GM21529 (cell line): ENCODE results near the gene BRD3OS.

Experiments
- ATAC-seq: cut with Tn5 transposase; IDR thresholded peaks from one replicate; pipeline ENCODE4 v1.9.1; 2021; ENCODE audit not compliant: unreplicated experiment

Gene BRD3OS

GRCh38 chr9:134049772-134050588 is 24.7 kb downstream of the BRD3OS start:
- ATAC-seq = no peak

DNA sequence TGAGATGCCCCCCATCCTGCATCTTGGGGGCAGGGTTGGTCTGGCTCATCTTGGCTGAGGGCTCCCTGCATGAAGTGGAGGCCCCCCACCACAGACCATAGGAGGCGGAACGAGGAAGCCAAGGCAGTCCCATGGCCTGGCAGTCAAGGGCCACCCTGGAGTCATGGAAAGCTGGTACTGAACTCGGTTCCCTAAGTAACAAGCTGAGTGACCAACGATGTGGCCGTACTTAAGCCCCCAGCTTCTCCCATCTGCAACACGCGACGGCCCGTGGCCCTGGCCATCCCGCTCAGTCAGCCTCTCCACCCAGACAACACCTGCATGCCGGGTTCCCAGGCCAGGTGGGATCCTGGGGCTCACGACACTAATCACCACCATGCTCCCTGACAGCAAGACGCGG is 25.4 kb downstream of the BRD3OS start:
- ATAC-seq = no peak

- ATAC-seq = no peak
Measured at GRCh38 chr9:134051319-134051718, 26.0 kb downstream of the BRD3OS start.

DNA sequence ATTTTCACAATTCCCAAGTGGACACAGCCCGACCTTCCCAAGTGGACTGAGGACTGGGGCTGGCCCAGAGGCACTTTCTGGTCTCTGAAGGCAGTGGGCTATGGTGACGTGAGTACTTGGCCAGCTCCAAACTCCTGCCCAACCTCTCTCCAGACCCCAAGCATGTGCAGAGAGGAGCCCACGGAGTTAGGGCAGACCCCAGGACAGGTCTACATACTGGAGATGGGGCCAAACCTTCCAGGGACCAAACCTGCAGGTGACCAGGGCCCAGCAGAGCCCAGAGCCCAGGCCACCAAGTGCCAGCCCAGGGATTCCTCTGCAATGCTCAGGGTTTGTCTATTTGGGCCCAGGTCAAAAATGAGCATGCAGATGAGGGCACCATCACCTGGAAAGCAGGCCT is 27.2 kb downstream of the BRD3OS start:
- ATAC-seq = no peak

- no peak for ATAC-seq
Measured at GRCh38 chr9:134052941-134053340, 27.7 kb downstream of the BRD3OS start.

- ATAC-seq = no peak
Measured at GRCh38 chr9:134053401-134053871, 28.2 kb downstream of the BRD3OS start.

DNA sequence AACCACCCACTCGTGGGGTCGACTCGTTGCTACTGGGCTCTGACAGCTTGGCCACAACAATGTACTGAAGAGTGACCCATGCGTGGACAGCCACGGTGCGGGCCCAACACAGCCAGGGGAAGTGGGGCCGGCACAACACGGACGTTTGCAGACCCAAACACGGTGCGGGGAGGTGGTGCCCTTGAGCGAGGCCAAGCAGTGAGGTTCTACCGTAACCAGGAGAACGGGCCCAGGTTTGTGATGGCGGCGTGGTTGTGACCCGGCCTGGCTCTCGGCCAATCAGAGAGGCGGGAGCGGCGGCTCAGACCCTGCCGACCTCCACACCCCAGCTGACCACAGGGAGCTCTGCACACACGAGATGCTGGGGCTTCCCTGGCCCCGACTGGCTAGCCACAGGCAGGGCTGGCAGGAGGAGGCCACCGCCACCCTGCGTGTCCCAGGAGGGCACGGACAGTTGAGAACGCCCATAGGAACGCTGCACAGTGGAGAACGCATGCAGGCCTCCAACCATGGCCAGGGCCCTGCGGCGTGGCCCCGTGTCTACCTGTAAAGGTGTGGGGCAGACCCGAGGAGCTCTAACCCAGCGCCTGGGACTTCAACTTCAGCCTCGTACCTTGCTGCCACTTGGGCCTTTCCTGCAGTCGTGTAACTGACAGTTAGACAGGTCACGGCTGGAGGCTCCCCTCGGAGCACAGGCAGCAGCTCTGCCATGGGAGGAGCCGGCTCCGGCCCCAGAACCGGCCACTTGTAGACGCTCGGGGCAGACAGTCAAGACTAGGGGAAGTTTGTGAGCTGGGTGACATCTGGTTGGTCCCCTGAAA is 28.9 kb downstream of the BRD3OS start:
- ATAC-seq = no peak

- no peak for ATAC-seq
Measured at GRCh38 chr9:134054891-134055811, 29.9 kb downstream of the BRD3OS start.

DNA sequence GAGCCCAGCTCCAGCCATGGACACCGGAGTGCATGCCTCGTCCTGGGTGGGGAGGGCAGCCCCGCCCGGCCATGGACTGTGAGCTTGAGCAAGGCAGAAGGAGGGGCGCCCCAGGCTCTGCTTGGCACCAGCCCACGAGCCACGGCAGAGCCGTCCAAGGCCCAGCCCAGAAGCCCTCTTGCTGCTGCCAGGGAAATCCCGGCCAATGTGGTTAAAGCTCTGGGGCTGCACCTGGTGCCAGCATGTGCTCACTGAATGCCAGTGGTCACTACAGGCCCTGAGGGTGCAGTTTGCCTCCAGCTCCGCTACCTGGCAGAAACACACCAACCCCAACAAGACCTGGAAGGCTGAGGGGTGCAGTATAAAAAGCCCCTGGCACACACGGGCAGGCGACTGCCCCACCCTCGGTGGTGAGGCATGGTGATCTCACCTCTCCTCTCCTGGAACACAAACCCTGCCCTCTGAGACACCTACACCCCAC is 30.7 kb downstream of the BRD3OS start:
- ATAC-seq = no peak

- ATAC-seq = no peak
Measured at GRCh38 chr9:134056483-134057306, 31.4 kb downstream of the BRD3OS start.

- ATAC-seq = no peak
Measured at GRCh38 chr9:134057307-134057657, 32.0 kb downstream of the BRD3OS start.

DNA sequence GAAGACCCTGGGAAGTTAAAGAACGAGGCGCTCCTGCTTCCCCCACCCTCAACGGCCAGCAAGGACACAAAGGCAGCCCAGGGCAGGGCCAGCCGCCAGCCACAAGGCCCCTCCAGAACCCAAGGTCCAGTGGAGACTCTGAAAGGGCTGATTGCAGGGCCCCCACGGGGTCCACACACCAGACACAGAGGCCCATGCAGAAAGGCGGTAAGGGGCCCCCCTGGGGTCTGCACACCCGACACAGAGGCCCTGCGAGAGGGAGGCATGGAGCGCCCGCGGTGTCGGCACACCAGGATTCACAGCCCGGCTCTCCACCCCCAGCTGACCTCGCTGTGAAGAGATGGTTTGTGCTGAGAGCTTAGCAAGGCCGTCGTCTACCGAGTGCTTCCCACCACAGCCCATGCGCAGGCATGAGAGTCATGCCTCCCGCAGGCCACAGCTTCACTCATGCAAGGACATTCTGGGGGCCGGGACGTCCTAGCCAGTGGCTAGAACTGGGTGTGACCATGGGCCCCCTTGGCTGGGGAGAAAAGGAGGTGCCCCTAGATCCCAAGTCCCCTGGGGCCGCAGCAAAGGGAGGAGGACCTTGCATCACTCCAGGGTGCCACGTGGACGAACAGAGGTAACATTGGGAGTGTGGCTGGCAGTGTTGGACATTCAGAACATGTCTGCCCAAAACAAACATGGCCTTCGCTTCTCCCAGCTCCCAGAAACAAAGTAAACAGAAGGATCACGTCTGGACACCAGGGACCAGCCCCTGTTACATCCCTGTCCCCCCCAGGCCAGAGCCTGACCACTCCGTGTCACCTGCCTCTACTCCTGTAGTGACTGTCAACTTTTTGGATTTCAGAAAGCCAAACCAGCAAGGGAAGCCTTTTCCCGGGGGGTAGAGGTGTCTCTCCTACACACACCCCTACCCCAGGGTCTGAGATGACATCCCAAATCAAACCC is 32.7 kb downstream of the BRD3OS start:
- no peak for ATAC-seq

DNA sequence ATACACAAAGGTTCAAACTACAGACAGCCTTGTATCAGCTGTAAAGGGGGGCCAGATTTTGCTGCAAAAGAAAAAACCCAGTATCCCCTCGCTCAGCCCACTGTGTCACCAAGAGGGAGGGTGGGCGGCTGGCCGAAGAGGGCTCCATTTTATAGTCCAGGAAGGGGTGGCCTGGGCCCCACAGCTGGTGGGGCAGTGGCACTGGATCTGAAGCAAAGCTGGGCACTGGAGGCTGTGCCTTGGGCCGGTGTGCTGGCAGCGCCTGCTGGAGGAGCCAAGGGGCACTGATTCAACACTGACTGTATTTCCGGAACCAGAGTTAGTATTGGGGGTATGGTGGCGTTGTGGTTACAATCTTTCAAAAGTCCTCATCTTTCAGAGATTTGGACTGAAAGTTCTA is 33.4 kb downstream of the BRD3OS start:
- no peak for ATAC-seq

DNA sequence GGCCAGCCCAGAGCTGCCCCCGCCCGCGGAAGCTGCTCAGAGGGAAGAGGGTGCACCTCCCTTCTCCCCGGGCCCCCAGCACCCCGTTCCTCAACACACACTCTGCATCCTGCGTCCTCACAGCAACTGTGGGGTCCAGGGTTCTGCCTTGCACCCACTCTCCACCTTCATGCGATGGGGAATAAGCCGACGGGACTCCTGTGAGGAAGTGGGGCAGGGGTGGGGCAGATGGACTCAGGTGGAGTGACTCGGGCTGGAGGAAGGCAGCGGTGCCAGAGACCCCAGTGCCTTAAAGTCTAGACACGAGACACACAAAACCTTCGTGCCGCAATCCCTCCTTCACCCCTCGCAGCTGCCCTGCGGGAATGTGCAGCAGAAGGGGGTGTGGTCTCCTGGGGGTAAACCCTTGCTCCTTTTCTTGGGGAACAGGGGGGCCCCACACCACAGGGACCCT is 33.9 kb downstream of the BRD3OS start:
- no peak for ATAC-seq

DNA sequence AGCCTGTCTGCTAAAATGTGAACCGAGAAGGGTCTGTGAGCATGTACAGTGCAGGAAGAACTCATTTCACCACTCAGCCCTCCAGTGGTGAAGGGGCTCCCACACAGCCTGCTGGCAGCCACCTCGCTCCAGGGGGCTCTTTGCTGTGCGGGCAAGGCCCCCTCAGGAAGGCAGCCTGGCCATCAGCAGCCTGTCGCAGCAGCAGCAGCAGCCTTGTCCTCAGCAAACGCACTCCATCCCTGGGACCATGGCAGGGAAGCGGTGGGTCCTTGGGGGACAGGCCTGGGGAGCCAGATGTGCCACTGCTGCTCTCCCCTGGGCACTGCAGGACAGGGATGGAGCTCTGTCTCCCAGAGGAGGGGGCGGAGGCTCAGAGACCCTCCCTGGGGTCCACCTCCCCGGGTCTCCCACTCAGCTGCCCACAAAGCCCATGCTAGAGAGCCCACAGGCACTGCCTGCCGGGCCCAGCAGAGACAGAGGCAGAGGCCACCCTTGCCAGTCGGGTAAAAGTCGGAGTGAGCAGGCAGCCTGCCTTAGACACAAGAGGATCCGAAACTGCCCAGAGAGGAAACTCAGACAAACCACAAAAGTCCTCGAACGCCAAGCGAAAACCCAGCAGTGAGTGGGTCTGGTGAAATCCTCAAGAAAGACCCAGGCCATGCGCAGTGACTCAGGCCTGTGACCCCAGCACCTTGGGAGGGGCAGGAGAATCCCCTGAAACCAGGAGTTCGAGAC is 34.5 kb downstream of the BRD3OS start:
- peak; percentile 79 for ATAC-seq

GRCh38 chr9:134060546-134060945 is 35.3 kb downstream of the BRD3OS start:
- no peak for ATAC-seq

DNA sequence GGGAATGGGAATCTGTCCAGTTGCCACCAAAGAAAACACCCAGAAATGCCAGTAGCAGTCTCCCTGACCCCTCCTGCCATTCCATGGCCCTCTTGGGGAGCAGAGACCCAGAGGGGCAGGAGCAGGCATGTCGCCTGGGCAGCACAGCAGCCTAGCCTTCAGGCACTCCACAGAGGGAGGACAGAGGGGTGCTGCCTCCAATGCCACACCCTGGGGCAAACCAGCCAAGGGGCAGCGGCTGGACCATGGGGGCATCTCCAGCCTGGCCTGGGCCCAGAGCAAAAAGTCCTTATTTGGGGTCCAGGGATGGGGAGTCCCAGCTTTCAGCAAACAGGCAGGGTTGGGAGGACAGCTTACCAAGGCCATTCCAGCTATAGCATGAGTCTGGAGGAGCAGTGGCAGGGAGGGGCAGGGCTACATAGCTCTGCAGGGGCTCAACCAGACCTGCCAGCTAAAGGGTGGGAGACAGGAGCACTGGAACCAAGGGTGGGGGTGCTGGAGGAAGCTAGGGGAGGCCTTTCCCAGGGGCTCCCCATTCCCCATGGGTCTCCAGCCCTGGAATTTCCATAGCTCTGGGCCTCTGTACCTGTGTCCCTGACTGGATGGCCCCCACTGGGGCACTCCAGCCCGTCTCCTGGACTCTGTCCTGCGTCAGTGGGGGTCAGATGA is 35.9 kb downstream of the BRD3OS start:
- ATAC-seq = no peak
